Measurements from ENCODE around the gene FRZB.
"Not testable (repeated sequence)": the region's sequence is repeated elsewhere in the genome, so short reads cannot be mapped to it uniquely, and the experiment has no call there.

Gene FRZB

GRCh38 chr2:182897137-182897536 lies 30.7 kb upstream of the FRZB start:
- no peak overlapping the region for H3K27ac ChIP-seq (ENCODE audit: insufficient read depth in 1 of 2, low read depth in 1 of 2, low read length in 2 of 2, poor library complexity in 1 of 2, severe bottlenecking in 2 of 2)
- POLR2A ChIA-PET = no interaction called here
- H3K36me3 ChIP-seq (ENCODE audit: control insufficient read depth in 4 of 4, insufficient read depth in 4 of 4, low read length in 3 of 4) = no peaks in the 10 kb centered on the region
- H3K4me3 ChIP-seq (ENCODE audit: control insufficient read depth in 1 of 7, extremely low read depth in 1 of 7, insufficient read depth in 4 of 7, low read depth in 2 of 7, low read length in 6 of 7) = no peak overlapping the region
- DNase-seq = no peak
- no CpG with 5 or more reads among the region's 1 CpG for WGBS (ENCODE audit: insufficient coverage)
- CTCF ChIA-PET = no interaction called here
- no peaks in the 10 kb centered on the region for H3K9me3 ChIP-seq (ENCODE audit: control extremely low read depth in 1 of 5, control insufficient read depth in 4 of 5, insufficient read depth in 2 of 5, low read depth in 1 of 5, low read length in 4 of 5)
- H3K4me1 ChIP-seq (ENCODE audit: control extremely low read depth in 1 of 4, control insufficient read depth in 4 of 4, insufficient read depth in 4 of 4, low read length in 3 of 4) = no peaks in the 10 kb centered on the region
- no peaks in the 10 kb centered on the region for H3K27me3 ChIP-seq (replicated peaks in 2 of 5; ENCODE audit: control insufficient read depth in 4 of 5, insufficient read depth in 5 of 5, low read length in 4 of 5)

GRCh38 chr2:182895798-182896197 lies 29.4 kb upstream of the FRZB start:
- no CpG with 5 or more reads among the region's 6 CpGs for WGBS (ENCODE audit: insufficient coverage)
- no peak overlapping the region for H3K27ac ChIP-seq (ENCODE audit: insufficient read depth in 1 of 2, low read depth in 1 of 2, low read length in 2 of 2, poor library complexity in 1 of 2, severe bottlenecking in 2 of 2)
- no peaks in the 10 kb centered on the region for H3K27me3 ChIP-seq (replicated peaks in 2 of 5; ENCODE audit: control insufficient read depth in 4 of 5, insufficient read depth in 5 of 5, low read length in 4 of 5)
- no peaks in the 10 kb centered on the region for H3K9me3 ChIP-seq (ENCODE audit: control extremely low read depth in 1 of 5, control insufficient read depth in 4 of 5, insufficient read depth in 2 of 5, low read depth in 1 of 5, low read length in 4 of 5)
- no peak overlapping the region for H3K4me3 ChIP-seq (ENCODE audit: control insufficient read depth in 1 of 7, extremely low read depth in 1 of 7, insufficient read depth in 4 of 7, low read depth in 2 of 7, low read length in 6 of 7)
- POLR2A ChIA-PET = no interaction called here
- H3K36me3 ChIP-seq (ENCODE audit: control insufficient read depth in 4 of 4, insufficient read depth in 4 of 4, low read length in 3 of 4) = no peaks in the 10 kb centered on the region
- CTCF ChIA-PET = no interaction called here
- no peaks in the 10 kb centered on the region for H3K4me1 ChIP-seq (ENCODE audit: control extremely low read depth in 1 of 4, control insufficient read depth in 4 of 4, insufficient read depth in 4 of 4, low read length in 3 of 4)
- DNase-seq = no peak

GRCh38 chr2:182895169-182895568 lies 28.7 kb upstream of the FRZB start:
- POLR2A ChIA-PET = no interaction called here

GRCh38 chr2:182894174-182894573 lies 27.7 kb upstream of the FRZB start:
- WGBS (ENCODE audit: insufficient coverage) = 97% methylated on average over 8 of the region's 9 CpGs
- Histone ChIP-seq H3K36me3 (ENCODE audit: control insufficient read depth in 4 of 4, insufficient read depth in 4 of 4, low read length in 3 of 4) (no peaks in the 10 kb centered on the region), H3K27me3 (replicated peaks in 2 of 5; ENCODE audit: control insufficient read depth in 4 of 5, insufficient read depth in 5 of 5, low read length in 4 of 5) (no peaks in the 10 kb centered on the region), H3K4me3 (ENCODE audit: control insufficient read depth in 1 of 7, extremely low read depth in 1 of 7, insufficient read depth in 4 of 7, low read depth in 2 of 7, low read length in 6 of 7) (no peak overlapping the region), H3K9me3 (ENCODE audit: control extremely low read depth in 1 of 5, control insufficient read depth in 4 of 5, insufficient read depth in 2 of 5, low read depth in 1 of 5, low read length in 4 of 5) (no peaks in the 10 kb centered on the region), H3K4me1 (ENCODE audit: control extremely low read depth in 1 of 4, control insufficient read depth in 4 of 4, insufficient read depth in 4 of 4, low read length in 3 of 4) (no peaks in the 10 kb centered on the region), H3K27ac (ENCODE audit: insufficient read depth in 1 of 2, low read depth in 1 of 2, low read length in 2 of 2, poor library complexity in 1 of 2, severe bottlenecking in 2 of 2) (no peak overlapping the region)
- POLR2A ChIA-PET = no interaction called here
- CTCF ChIA-PET = no interaction called here
- no peak for DNase-seq

More at GRCh38 chr2:182895169-182895568, 28.7 kb upstream of the FRZB start:
- Histone ChIP-seq H3K27me3 (replicated peaks in 2 of 5; ENCODE audit: control insufficient read depth in 4 of 5, insufficient read depth in 5 of 5, low read length in 4 of 5) (no peaks in the 10 kb centered on the region), H3K36me3 (ENCODE audit: control insufficient read depth in 4 of 4, insufficient read depth in 4 of 4, low read length in 3 of 4) (no peaks in the 10 kb centered on the region), H3K4me3 (ENCODE audit: control insufficient read depth in 1 of 7, extremely low read depth in 1 of 7, insufficient read depth in 4 of 7, low read depth in 2 of 7, low read length in 6 of 7) (no peak overlapping the region), H3K4me1 (ENCODE audit: control extremely low read depth in 1 of 4, control insufficient read depth in 4 of 4, insufficient read depth in 4 of 4, low read length in 3 of 4) (no peaks in the 10 kb centered on the region), H3K9me3 (ENCODE audit: control extremely low read depth in 1 of 5, control insufficient read depth in 4 of 5, insufficient read depth in 2 of 5, low read depth in 1 of 5, low read length in 4 of 5) (no peaks in the 10 kb centered on the region), H3K27ac (ENCODE audit: insufficient read depth in 1 of 2, low read depth in 1 of 2, low read length in 2 of 2, poor library complexity in 1 of 2, severe bottlenecking in 2 of 2) (no peak overlapping the region)
- WGBS (ENCODE audit: insufficient coverage) = 97% methylated on average over 4 of the region's 4 CpGs
- CTCF ChIA-PET = no interaction called here
- DNase-seq = no peak

GRCh38 chr2:182893666-182894065 lies 27.2 kb upstream of the FRZB start:
- POLR2A ChIA-PET = no interaction called here
- Histone ChIP-seq H3K4me1 (ENCODE audit: control extremely low read depth in 1 of 4, control insufficient read depth in 4 of 4, insufficient read depth in 4 of 4, low read length in 3 of 4) (no peaks in the 10 kb centered on the region), H3K27ac (ENCODE audit: insufficient read depth in 1 of 2, low read depth in 1 of 2, low read length in 2 of 2, poor library complexity in 1 of 2, severe bottlenecking in 2 of 2) (no peak overlapping the region), H3K36me3 (ENCODE audit: control insufficient read depth in 4 of 4, insufficient read depth in 4 of 4, low read length in 3 of 4) (no peaks in the 10 kb centered on the region), H3K9me3 (ENCODE audit: control extremely low read depth in 1 of 5, control insufficient read depth in 4 of 5, insufficient read depth in 2 of 5, low read depth in 1 of 5, low read length in 4 of 5) (no peaks in the 10 kb centered on the region), H3K27me3 (replicated peaks in 2 of 5; ENCODE audit: control insufficient read depth in 4 of 5, insufficient read depth in 5 of 5, low read length in 4 of 5) (no peaks in the 10 kb centered on the region), H3K4me3 (ENCODE audit: control insufficient read depth in 1 of 7, extremely low read depth in 1 of 7, insufficient read depth in 4 of 7, low read depth in 2 of 7, low read length in 6 of 7) (no peak overlapping the region)
- WGBS (ENCODE audit: insufficient coverage) = 90% methylated on average over 11 of the region's 11 CpGs
- DNase-seq = no peak
- CTCF ChIA-PET = no interaction called here

- H3K9me3 ChIP-seq (ENCODE audit: control extremely low read depth in 1 of 5, control insufficient read depth in 4 of 5, insufficient read depth in 2 of 5, low read depth in 1 of 5, low read length in 4 of 5); H3K4me3 ChIP-seq (ENCODE audit: control insufficient read depth in 1 of 7, extremely low read depth in 1 of 7, insufficient read depth in 4 of 7, low read depth in 2 of 7, low read length in 6 of 7); H3K27ac ChIP-seq (ENCODE audit: insufficient read depth in 1 of 2, low read depth in 1 of 2, low read length in 2 of 2, poor library complexity in 1 of 2, severe bottlenecking in 2 of 2); DNase-seq; H3K36me3 ChIP-seq (ENCODE audit: control insufficient read depth in 4 of 4, insufficient read depth in 4 of 4, low read length in 3 of 4); POLR2A ChIA-PET; H3K4me1 ChIP-seq (ENCODE audit: control extremely low read depth in 1 of 4, control insufficient read depth in 4 of 4, insufficient read depth in 4 of 4, low read length in 3 of 4); CTCF ChIA-PET; H3K27me3 ChIP-seq (replicated peaks in 2 of 5; ENCODE audit: control insufficient read depth in 4 of 5, insufficient read depth in 5 of 5, low read length in 4 of 5): not testable (repeated sequence)
- 100% methylated on average over 1 of the region's 7 CpGs for WGBS (ENCODE audit: insufficient coverage)
Measured at GRCh38 chr2:182893035-182893434, 26.6 kb upstream of the FRZB start.

- no peaks in the 10 kb centered on the region for H3K4me1 ChIP-seq (ENCODE audit: control extremely low read depth in 1 of 4, control insufficient read depth in 4 of 4, insufficient read depth in 4 of 4, low read length in 3 of 4)
- no peaks in the 10 kb centered on the region for H3K9me3 ChIP-seq (ENCODE audit: control extremely low read depth in 1 of 5, control insufficient read depth in 4 of 5, insufficient read depth in 2 of 5, low read depth in 1 of 5, low read length in 4 of 5)
- CTCF ChIA-PET = no interaction called here
- no peaks in the 10 kb centered on the region for H3K27me3 ChIP-seq (replicated peaks in 2 of 5; ENCODE audit: control insufficient read depth in 4 of 5, insufficient read depth in 5 of 5, low read length in 4 of 5)
- no peak overlapping the region for H3K4me3 ChIP-seq (ENCODE audit: control insufficient read depth in 1 of 7, extremely low read depth in 1 of 7, insufficient read depth in 4 of 7, low read depth in 2 of 7, low read length in 6 of 7)
- H3K27ac ChIP-seq (ENCODE audit: insufficient read depth in 1 of 2, low read depth in 1 of 2, low read length in 2 of 2, poor library complexity in 1 of 2, severe bottlenecking in 2 of 2) = no peak overlapping the region
- POLR2A ChIA-PET = no interaction called here
- WGBS (ENCODE audit: insufficient coverage) = no CpG with 5 or more reads among the region's 4 CpGs
- no peak for DNase-seq
- no peaks in the 10 kb centered on the region for H3K36me3 ChIP-seq (ENCODE audit: control insufficient read depth in 4 of 4, insufficient read depth in 4 of 4, low read length in 3 of 4)
Measured at GRCh38 chr2:182891611-182892010, 25.2 kb upstream of the FRZB start.

All from common myeloid progenitor, CD34-positive (primary cell).